NCI-H345 treated with DMSO at 0.1 percent for 48 hours (cell line): Measurements from ENCODE around the gene UBE2V1.
"Not testable (repeated sequence)": the region's sequence is repeated elsewhere in the genome, so short reads cannot be mapped to it uniquely, and the experiment has no call there.

ENCODE experiments used
- DNase-seq: peaks from one replicate; lab custom pipeline; 2025; ENCODE audit not compliant: unreplicated experiment; lab: John Stamatoyannopoulos, UW

UBE2V1 gene

GRCh38 chr20:50066161-50066834 is 46.7 kb downstream of the UBE2V1 start:
- no peak for DNase-seq

- no peak for DNase-seq
Observed at GRCh38 chr20:50065325-50065615, 47.7 kb downstream of the UBE2V1 start.

GRCh38 chr20:50063763-50064162 is 49.2 kb downstream of the UBE2V1 start:
- DNase-seq, result not testable (repeated sequence)

- DNase-seq, result no peak
Observed at GRCh38 chr20:50062006-50062838, 50.7 kb downstream of the UBE2V1 start.

- DNase-seq, result no peak
Observed at GRCh38 chr20:50061151-50062005, 51.6 kb downstream of the UBE2V1 start.

- no peak for DNase-seq
Observed at GRCh38 chr20:50058662-50059402, 54.1 kb downstream of the UBE2V1 start.

GRCh38 chr20:50057714-50058053 is 55.3 kb downstream of the UBE2V1 start:
- no peak for DNase-seq

GRCh38 chr20:50056951-50057713 is 55.8 kb downstream of the UBE2V1 start:
- DNase-seq, result no peak

- no peak for DNase-seq
Observed at GRCh38 chr20:50056408-50056926, 56.5 kb downstream of the UBE2V1 start.

- no peak for DNase-seq
Observed at GRCh38 chr20:50055524-50056083, 57.3 kb downstream of the UBE2V1 start.

- DNase-seq, result no peak
Observed at GRCh38 chr20:50054626-50055511, 58.1 kb downstream of the UBE2V1 start.

- DNase-seq, result no peak
Observed at GRCh38 chr20:50054231-50054547, 58.8 kb downstream of the UBE2V1 start.

- DNase-seq, result no peak
Observed at GRCh38 chr20:50053362-50054230, 59.4 kb downstream of the UBE2V1 start.

GRCh38 chr20:50052550-50053361 is 60.2 kb downstream of the UBE2V1 start:
- no peak for DNase-seq

GRCh38 chr20:50050660-50051308 is 62.2 kb downstream of the UBE2V1 start:
- DNase-seq, result no peak

GRCh38 chr20:50050214-50050613 is 62.7 kb downstream of the UBE2V1 start:
- no peak for DNase-seq
